GM12878 (cell line): ENCODE results near the gene ZMYND12. TPM values are rescaled to one million over a fixed set of nuclear protein-coding genes. Genes with fewer than 3 reads are reported as not detected.

ENCODE experiments used
- ATAC-seq: fragments of 200-7000 bp; cut with Tn5 transposase; 3 replicates; pipeline ENCODE4 v1.9.1; 2020; ENCODE audit warnings: mild to moderate bottlenecking, moderate library complexity
- BruUV-seq: library from RNA; stranded (reverse); fragments of 400-500 nt; replicated peaks from 2 replicates; lab custom pipeline; 2021; lab: Mats Ljungman, UMichigan
- CTCF ChIA-PET: fragments of 300-600 bp; sonication (Branson Sonifier 250); formaldehyde crosslinking; extraction: SDS; loops from one replicate; lab custom pipeline; 2021; ENCODE audit warnings: inconsistent platforms; lab: Yijun Ruan, JAX
- POLR2A ChIA-PET: fragments of 350-600 bp; formaldehyde crosslinking; extraction: SDS; loops from one replicate; lab custom pipeline; 2021; ENCODE audit warnings: inconsistent platforms; lab: Charles Lee
- RAD21 ChIA-PET: fragments of 300-600 bp; sonication (Branson Sonifier 250); formaldehyde crosslinking; loops from one replicate; lab custom pipeline; 2023; ENCODE audit warnings: antibody characterized with exemption; ENCODE audit not compliant: unreplicated experiment; lab: Charles Lee
- SMC1A ChIA-PET: fragments of 300-600 bp; sonication (Branson Sonifier 250); formaldehyde crosslinking; loops from one replicate; lab custom pipeline; 2023; ENCODE audit not compliant: unreplicated experiment, uncharacterized antibody; lab: Charles Lee
- DNase-seq: peaks from one replicate; pipeline ENCODE4 v3.0.0-alpha.2; 2011; ENCODE audit warnings: low read depth, low spot score
- FAIRE-seq: peaks from 3 replicates; lab custom pipeline; 2011; peaks lifted over from hg19 to GRCh38; lab: Jason Lieb, UNC
- H2AFZ ChIP-seq: 2 replicates; pipeline ENCODE4 v1.6.0; 2011; ENCODE audit warnings: low read depth, low read length, control low read depth; ENCODE audit not compliant: control insufficient read depth
- H3K27ac ChIP-seq: 2 replicates; pipeline ENCODE4 v1.5.1; 2011; ENCODE audit warnings: control low read depth; ENCODE audit not compliant: control insufficient read depth, insufficient read depth
- H3K27me3 ChIP-seq, 2 experiments: replicated peaks in 1 of 2; 2 replicates each; pipeline versions ENCODE4 v1.6.0 to v1.6.1; 2011; ENCODE audit warnings: low read length in 1 of 2; ENCODE audit not compliant: control insufficient read depth in 2 of 2, insufficient read depth in 2 of 2
- H3K36me3 ChIP-seq, 2 experiments: 2 replicates each; pipeline ENCODE4 v1.5.1; 2011; ENCODE audit warnings: low read length in 1 of 2; ENCODE audit not compliant: control insufficient read depth in 2 of 2, insufficient read depth in 2 of 2
- H3K4me1 ChIP-seq: 2 replicates; pipeline ENCODE4 v1.6.1; 2011; ENCODE audit warnings: mild to moderate bottlenecking, low read length, moderate library complexity, mixed read lengths; ENCODE audit not compliant: control insufficient read depth, insufficient read depth
- H3K4me2 ChIP-seq: 2 replicates; pipeline ENCODE4 v1.6.0; 2011; ENCODE audit warnings: control low read depth; ENCODE audit not compliant: control insufficient read depth, insufficient read depth
- H3K4me3 ChIP-seq: fragments of 200-600 bp; sonication (generic); 2 replicates; pipeline ENCODE4 v1.5.1; 2016
- H3K79me2 ChIP-seq: 2 replicates; pipeline ENCODE4 v1.6.0; 2011; ENCODE audit warnings: low read length; ENCODE audit not compliant: control insufficient read depth, insufficient read depth
- H3K9ac ChIP-seq: 2 replicates; pipeline ENCODE4 v1.8.0; 2011; ENCODE audit warnings: low read length, control low read depth, mixed read lengths; ENCODE audit not compliant: control insufficient read depth, insufficient read depth
- H3K9me3 ChIP-seq: replicated peaks from 3 replicates; pipeline ENCODE4 v1.5.1; 2011; ENCODE audit warnings: mild to moderate bottlenecking, low read length; ENCODE audit not compliant: control insufficient read depth, insufficient read depth
- H4K20me1 ChIP-seq: 2 replicates; pipeline ENCODE4 v1.6.0; 2011; ENCODE audit not compliant: control insufficient read depth, insufficient read depth
- NFIC ChIP-seq: IDR thresholded peaks from 2 replicates; pipeline ENCODE4 v1.6.1; 2012; ENCODE audit warnings: low read depth, mild to moderate bottlenecking, inconsistent platforms, low read length, moderate library complexity
- WGBS: methylation state at CpG from one replicate; pipeline ENCODE4 v1.1.6; 2016; ENCODE audit warnings: low lambda C conversion rate; ENCODE audit not compliant: insufficient replicate concordance, insufficient coverage; ENCODE audit errors: missing lambda C conversion rate; 5-methylcytosine and 5-hydroxymethylcytosine counted together
- in situ Hi-C: fragments of 300-500 bp; cut with MboI; formaldehyde crosslinking; loops from 9 replicates; pipeline ENCODE4 v1.14.3; 2018; ENCODE audit warnings: mixed read lengths
- intact Hi-C: fragments of 100-400 bp; cut with micrococcal nuclease; formaldehyde crosslinking; loops from one replicate; pipeline ENCODE4 v1.14.2; 2022; ENCODE audit not compliant: unreplicated experiment
- polyA plus RNA-seq, 11 experiments: library from polyadenylated mRNA; depleted of rRNA in 4 of 11; unstranded in 6 of 11; stranded (reverse) in 5 of 11; fragments of >200 nt; fragmentation: Nextera tagmentation in 4 of 11; fragmentation: Illumina TruSeq in 1 of 11; extraction: Ambion mirVana in 4 of 11; extraction: Trizol in 1 of 11; gene quantifications; 1 replicate in 1 of 11; 2 replicates in 10 of 11; pipeline versions ENCODE4 v1.2.1 to v1.2.3, GENCODE V29; 2011 to 2016; ENCODE audit warnings: inconsistent platforms in 2 of 11, missing spikeins in 2 of 11, low read depth in 1 of 11
- total RNA-seq, 4 experiments: library from RNA; depleted of rRNA in 3 of 4; stranded (reverse); fragments of >200 nt in 3 of 4; fragmentation: Illumina TruSeq in 1 of 4; extraction: Trizol in 1 of 4; gene quantifications; 2 replicates each; pipeline versions ENCODE4 v1.2.1 to v1.2.3, GENCODE V29; 2013 to 2021
- TF ChIP-seq, protein P1 (sequence below): IDR thresholded peaks from 2 replicates; pipeline ENCODE4 v1.6.1; 2012; ENCODE audit warnings: improper control_type of control experiment, low read depth, low read length; ENCODE audit not compliant: insufficient replicate concordance

ZMYND12 gene
- total and polyA plus RNA-seq, 10 of the 15 experiments (the other 5 are each of a cell fraction or from before 2014, with no cell fraction given) = 0.26 to 1.4 (median 0.67) TPM

- TF ChIP-seq, protein P1, sequence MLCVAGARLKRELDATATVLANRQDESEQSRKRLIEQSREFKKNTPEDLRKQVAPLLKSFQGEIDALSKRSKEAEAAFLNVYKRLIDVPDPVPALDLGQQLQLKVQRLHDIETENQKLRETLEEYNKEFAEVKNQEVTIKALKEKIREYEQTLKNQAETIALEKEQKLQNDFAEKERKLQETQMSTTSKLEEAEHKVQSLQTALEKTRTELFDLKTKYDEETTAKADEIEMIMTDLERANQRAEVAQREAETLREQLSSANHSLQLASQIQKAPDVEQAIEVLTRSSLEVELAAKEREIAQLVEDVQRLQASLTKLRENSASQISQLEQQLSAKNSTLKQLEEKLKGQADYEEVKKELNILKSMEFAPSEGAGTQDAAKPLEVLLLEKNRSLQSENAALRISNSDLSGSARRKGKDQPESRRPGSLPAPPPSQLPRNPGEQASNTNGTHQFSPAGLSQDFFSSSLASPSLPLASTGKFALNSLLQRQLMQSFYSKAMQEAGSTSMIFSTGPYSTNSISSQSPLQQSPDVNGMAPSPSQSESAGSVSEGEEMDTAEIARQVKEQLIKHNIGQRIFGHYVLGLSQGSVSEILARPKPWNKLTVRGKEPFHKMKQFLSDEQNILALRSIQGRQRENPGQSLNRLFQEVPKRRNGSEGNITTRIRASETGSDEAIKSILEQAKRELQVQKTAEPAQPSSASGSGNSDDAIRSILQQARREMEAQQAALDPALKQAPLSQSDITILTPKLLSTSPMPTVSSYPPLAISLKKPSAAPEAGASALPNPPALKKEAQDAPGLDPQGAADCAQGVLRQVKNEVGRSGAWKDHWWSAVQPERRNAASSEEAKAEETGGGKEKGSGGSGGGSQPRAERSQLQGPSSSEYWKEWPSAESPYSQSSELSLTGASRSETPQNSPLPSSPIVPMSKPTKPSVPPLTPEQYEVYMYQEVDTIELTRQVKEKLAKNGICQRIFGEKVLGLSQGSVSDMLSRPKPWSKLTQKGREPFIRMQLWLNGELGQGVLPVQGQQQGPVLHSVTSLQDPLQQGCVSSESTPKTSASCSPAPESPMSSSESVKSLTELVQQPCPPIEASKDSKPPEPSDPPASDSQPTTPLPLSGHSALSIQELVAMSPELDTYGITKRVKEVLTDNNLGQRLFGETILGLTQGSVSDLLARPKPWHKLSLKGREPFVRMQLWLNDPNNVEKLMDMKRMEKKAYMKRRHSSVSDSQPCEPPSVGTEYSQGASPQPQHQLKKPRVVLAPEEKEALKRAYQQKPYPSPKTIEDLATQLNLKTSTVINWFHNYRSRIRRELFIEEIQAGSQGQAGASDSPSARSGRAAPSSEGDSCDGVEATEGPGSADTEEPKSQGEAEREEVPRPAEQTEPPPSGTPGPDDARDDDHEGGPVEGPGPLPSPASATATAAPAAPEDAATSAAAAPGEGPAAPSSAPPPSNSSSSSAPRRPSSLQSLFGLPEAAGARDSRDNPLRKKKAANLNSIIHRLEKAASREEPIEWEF = no peak
These were observed 31.6 kb downstream of the ZMYND12 start (continued) for GRCh38 chr1:42424201-42424600.

- H3K4me2 ChIP-seq = no peak overlapping the region
- ChIA-PET CTCF (no interaction called here), POLR2A (no interaction called here), SMC1A (interaction anchor here (1.5 kb wide), 1 partner anchor 10 kb away, joined by 4 read pairs; no protein-coding TSS in a partner anchor), RAD21 (no interaction called here)
- DNase-seq = no peak
- H3K9ac ChIP-seq = no peak overlapping the region
- no peaks in the 10 kb centered on the region for H3K36me3 ChIP-seq
- FAIRE-seq = no peak
- no TSS peak for BruUV-seq
- no peak overlapping the region for H3K27ac ChIP-seq
- no peaks in the 10 kb centered on the region for H4K20me1 ChIP-seq
- ATAC-seq = no peak
- no peak for TF ChIP-seq NFIC
- WGBS = 80% methylated on average over 3 of the region's 3 CpGs
- in situ Hi-C loops (no loop called here), intact Hi-C loops (no loop called here)
- H3K4me1 ChIP-seq = no peaks in the 10 kb centered on the region
- no peak overlapping the region for H3K4me3 ChIP-seq
- no peak overlapping the region for H2AFZ ChIP-seq
- H3K9me3 ChIP-seq = no peaks in the 10 kb centered on the region
- H3K27me3 ChIP-seq = no peaks in the 10 kb centered on the region; a peak in 1 of 4 replicates
- no peaks in the 10 kb centered on the region for H3K79me2 ChIP-seq
These were observed 32.1 kb downstream of the ZMYND12 start for GRCh38 chr1:42423681-42424080.
